GM19239 (cell line): Measurements from ENCODE around the gene OGT.
"Not testable (repeated sequence)": the region's sequence is repeated elsewhere in the genome, so short reads cannot be mapped to it uniquely, and the experiment has no call there.

Source experiments
- DNase-seq: peaks from one replicate; pipeline ENCODE4 v3.0.0; 2011; ENCODE audit warnings: low spot score; ENCODE audit not compliant: insufficient read length
- FAIRE-seq: peaks from 2 replicates; lab custom pipeline; 2011; peaks lifted over from hg19 to GRCh38; lab: Jason Lieb, UNC

The OGT gene

DNA sequence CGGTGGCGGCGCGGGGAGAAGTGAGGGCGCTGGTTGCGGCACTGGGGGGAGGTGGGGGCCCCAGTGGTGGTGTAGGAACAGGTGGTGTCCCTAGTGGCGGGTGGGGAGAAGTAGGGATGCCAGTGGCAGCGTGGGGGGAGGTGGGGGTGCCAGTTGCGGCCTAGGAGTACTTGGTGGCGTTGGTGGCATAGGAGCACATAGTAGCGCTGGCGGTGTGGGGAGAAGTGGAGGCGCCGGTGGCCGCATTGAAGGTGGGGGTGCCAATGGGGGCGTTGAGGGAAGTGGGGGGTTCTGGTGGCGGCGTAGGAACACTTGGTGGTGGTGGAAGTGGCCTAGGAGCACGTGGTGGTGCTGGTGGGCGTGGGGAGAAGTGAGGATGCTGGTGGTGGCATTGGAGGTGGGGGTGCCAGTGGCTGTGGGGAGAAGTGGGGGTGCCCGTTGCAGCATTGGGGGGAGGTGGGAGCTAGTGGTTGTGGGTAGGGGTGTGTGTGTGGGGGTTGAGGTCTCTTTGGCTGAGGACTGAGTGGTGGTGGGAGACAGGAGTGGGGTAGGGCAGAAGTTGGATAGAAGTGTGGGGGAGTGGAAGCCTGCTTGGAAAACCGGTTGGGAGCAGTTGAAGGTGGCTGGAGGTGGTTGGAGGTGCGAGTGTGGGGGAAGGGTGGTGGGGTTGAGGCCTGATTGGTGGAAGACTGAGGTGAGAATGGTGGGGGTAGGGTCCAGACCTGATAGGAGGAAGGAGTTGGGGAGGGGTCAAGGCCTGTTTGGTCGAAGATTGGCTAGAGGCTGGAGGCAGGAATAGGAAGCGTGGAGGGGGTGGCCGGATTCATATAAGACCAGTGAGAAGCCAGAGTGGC lies 46.5 kb downstream of the OGT start:
- no peak for FAIRE-seq
- DNase-seq: no peak

DNA sequence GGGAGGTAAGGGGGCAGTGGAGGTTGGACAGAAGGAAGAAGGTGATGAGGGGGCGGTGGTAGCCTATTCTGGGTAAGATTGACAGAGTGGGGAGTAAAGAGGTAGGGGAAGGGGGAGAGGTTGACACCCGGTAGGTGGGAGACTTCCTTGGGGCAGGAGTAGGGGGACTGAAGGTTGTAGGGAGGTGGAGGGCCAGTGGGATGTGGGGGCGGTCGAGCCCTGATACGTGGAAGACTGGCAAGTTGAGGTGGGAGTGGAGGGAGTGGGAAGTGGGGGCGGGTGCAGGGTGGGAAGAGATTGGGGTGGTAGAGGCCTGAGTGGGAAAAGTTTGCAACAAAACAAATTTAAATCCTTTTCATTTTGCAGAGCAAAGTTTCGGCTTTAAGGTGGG lies 47.1 kb downstream of the OGT start:
- FAIRE-seq (no peak), DNase-seq (no peak)

DNA sequence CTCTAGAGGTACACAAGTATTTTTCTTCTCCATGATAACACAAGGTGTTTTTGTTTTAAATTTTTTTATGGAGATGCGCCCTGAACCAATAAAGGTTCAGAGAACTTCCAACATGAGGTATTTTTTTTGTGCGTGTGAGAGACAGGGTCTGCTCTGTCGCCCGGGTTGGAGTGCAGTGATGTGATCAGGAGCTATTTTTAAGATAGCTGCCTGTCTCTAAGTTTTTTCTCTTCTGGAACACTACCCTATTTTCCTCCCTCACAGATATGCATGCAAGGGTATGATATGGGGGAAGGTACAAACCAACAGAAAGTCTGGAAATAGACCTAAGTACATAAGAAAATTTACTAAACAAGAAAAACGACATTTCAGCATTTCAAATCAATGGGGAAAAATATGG lies 48.3 kb downstream of the OGT start:
- DNase-seq (no peak), FAIRE-seq (no peak)

DNA sequence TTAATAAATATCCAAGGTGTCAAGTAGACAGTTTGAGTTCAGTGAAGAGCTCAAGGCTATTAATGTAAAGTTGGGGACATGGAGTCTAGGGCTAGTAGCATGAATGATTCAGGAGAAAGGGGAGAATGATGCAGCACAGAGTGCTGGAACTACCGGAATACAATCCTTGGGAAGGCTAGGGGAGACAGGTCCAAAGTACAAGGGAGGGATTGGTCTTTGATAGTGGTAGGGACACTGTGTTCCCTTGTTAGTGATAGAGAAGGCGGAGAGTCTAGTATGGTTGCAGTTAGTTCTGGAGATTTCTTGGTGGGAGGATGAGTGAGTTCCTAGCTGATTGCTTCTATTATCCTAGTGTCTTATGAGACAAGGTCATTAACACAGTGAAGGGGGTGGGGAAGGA lies 54.0 kb downstream of the OGT start:
- DNase-seq: no peak
- FAIRE-seq: peak; percentile 58

GRCh38 chrX:71593210-71593609 lies 60.3 kb downstream of the OGT start:
- FAIRE-seq: not testable (repeated sequence)

DNA sequence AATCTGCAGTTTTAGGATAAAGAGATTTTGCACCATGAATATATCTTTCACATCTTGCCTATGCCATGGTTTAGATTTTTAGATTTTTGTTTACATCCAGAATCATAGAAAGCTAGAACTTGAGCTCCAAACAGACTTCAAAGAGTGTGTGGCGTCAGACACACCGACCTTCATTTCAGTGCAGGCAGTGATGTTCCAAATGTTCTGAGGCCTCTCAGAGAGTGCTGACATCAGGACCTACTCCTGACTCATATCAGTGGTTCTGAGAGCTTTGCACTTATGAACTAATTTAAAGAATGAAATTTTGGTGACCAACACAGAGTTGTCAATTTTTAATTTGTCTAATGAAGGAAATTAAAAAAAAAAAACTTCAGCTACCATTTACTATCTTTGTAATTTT lies 67.1 kb downstream of the OGT start:
- FAIRE-seq: no peak
- no peak for DNase-seq

More at GRCh38 chrX:71593210-71593609, 60.3 kb downstream of the OGT start:
- DNase-seq: not testable (repeated sequence)

- DNase-seq: no peak
- FAIRE-seq: no peak
Measured at GRCh38 chrX:71603618-71604017, 70.7 kb downstream of the OGT start.

DNA sequence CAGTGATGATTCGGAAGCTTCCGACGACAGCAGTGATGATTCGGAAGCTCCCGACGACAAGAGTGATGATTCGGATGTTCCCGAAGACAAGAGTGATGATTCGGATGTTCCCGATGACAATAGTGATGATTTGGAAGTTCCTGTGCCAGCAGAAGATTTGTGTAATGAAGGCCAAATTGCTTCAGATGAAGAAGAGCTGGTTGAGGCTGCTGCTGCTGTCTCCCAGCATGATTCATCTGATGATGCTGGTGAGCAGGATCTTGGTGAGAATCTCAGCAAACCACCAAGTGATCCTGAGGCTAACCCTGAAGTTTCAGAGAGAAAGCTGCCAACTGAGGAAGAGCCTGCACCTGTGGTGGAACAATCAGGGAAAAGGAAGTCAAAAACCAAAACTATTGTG lies 71.2 kb downstream of the OGT start:
- FAIRE-seq (no peak), DNase-seq (no peak)

DNA sequence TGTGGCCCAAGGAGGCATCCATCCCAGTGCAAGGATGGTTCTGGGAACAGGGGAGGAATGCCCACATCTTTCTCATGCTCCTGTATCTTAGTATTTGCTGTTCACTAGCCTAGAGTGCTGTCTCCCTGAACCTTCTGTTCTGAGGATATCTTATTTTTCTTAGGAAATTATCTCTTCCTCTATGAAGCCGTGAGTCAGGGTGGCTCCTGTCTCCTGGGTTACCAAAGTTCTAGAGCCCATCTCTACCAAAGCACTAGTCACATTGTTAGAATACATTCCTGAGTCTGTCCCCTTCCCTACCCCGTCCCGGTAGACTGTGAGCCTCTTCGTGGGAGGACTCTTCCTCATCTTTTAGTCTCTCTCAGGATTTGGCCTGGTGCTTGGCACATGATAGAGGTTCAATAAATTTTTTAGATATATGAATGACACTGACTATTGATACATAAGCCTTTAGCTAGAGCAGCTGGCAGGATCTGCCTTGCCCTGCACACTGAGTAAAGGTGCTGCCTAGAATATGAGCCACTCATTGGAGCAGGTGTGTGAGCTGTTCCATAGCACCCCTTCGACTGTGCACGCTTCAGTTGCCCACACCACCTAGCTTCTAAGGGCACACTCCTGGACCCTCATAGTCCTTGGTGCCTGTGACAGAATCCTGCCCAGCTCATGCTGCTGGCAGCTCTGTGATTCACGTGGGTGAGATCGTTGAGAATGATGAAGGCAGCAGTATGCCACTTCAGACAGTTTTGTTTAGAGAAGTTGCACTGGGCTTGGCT lies 72.1 kb downstream of the OGT start:
- FAIRE-seq (no peak), DNase-seq (no peak)

- FAIRE-seq (no peak), DNase-seq (no peak)
Measured at GRCh38 chrX:71606536-71607216, 73.8 kb downstream of the OGT start.

- peak; percentile 33 for FAIRE-seq
- DNase-seq: no peak
Measured at GRCh38 chrX:71607488-71607887, 74.6 kb downstream of the OGT start.

GRCh38 chrX:71609095-71609750 lies 76.3 kb downstream of the OGT start:
- DNase-seq (no peak), FAIRE-seq (peak; percentile 74)

DNA sequence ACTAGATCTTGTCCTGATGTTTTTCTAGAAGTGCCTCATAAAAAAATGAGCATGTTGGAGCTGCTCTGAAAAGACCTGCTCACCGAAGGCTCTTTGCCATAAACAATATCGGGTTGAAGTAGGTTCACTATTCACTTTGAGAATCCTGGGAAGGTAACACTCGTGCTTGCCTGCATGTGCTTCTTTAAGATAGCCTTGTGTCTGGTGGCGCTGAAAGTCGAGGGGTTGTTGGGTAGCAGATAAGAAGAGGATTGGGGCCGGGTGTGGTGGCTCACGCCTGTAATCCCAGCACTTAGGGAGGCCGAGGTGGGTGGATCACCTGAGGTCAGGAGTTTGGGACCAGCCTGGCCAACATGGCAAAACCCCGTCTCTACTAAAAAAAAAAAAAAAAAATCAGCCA lies 78.8 kb downstream of the OGT start:
- not testable (repeated sequence) for FAIRE-seq, DNase-seq

- FAIRE-seq (no peak), DNase-seq (no peak)
Measured at GRCh38 chrX:71612256-71612655, 79.4 kb downstream of the OGT start.

- FAIRE-seq (no peak), DNase-seq (no peak)
Measured at GRCh38 chrX:71615056-71615455, 82.2 kb downstream of the OGT start.

DNA sequence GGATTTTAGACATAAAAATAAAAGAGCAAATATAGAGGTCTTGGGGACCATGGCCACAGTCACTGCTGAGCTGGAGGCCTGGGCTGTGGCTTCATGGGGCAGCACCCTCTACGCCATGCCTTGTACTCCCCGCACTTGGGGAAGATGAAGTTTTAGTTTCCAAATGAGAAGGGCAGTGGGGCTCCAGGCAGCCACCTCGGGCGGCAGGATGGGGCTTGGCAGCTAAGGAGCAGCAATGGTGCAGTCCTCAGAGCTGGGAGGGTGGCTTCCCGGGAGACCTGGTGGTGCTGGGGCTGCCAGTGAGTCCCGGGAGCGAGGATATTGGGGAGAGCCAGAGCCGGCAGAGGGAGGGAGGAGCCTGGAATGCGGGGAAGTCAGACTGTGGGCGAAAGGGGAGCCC lies 83.0 kb downstream of the OGT start:
- FAIRE-seq (peak; percentile 90), DNase-seq (no peak)

GRCh38 chrX:71616672-71617529 lies 84.0 kb downstream of the OGT start:
- DNase-seq (no peak), FAIRE-seq (no peak)

DNA sequence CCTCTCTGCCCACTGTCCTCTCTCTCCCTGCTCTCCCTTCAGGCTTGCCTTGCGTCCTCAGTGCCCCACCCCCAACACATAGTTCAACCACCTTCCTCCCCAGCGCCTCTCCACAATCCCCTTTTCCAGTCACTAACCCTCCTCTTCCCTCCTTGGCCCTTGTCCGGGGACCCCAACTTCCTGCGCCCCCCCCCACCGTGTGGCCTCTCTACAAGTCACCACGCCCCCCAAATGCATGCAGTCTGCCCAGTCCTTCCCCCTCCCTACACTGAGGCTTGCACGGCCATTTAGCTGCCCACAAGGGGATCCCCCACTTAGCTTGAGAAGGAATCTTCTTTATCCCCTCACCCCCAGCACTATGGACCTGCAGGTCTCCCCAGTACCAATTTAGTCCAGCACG lies 84.8 kb downstream of the OGT start:
- FAIRE-seq (peak; percentile 65), DNase-seq (no peak)

DNA sequence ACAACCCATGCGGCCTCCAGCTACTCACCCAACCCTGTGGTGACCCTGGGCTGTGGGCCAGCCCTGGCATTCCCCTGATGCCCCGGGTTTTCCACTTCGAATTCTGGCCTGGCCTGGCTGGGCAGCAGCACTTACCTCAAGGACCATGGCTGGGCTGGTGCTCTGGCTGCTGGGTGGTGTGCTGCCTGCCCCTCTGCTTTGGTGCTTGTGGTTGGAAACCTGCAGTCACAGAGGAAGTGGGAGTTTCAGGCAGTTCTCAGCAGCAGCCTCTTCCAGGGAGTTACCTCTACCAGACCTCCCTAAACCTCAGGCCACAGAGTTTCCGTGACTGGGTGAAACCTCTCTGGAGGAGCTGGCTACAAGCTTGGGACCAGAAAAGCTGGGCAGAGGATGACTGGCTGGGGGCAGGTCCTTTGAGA lies 85.4 kb downstream of the OGT start, which contains the start of gene CXCR3:
Gene CXCR3, minus strand, starts transcription at position 209 of the 419 bp plus-strand sequence. Its CDS starts 62 bp downstream, at position 147.
- FAIRE-seq (peak; percentile 99), DNase-seq (peak; percentile 36)
